HG03565 (cell line): Measurements from ENCODE around the gene CT45A5.
"Not testable (repeated sequence)": the region's sequence is repeated elsewhere in the genome, so short reads cannot be mapped to it uniquely, and the experiment has no call there.

Source experiments
- ATAC-seq: cut with Tn5 transposase; IDR thresholded peaks from one replicate; pipeline ENCODE4 v1.9.1; 2021; ENCODE audit warnings: mild to moderate bottlenecking, moderate library complexity; ENCODE audit not compliant: unreplicated experiment

CT45A5 gene

GRCh38 chrX:135785403-135785802 lies at the start of gene CT45A5:
Gene CT45A5, minus strand, starts transcription at chrX:135785503. Its CDS starts 3,774 bp downstream, at chrX:135781729.
- not testable (repeated sequence) for ATAC-seq

GRCh38 chrX:135819912-135820311 lies 34.6 kb upstream of the CT45A5 start, which contains the start of gene CT45A2:
Gene CT45A2, minus strand, starts transcription at chrX:135820012. Its CDS starts 3,747 bp downstream, at chrX:135816265.
- ATAC-seq = not testable (repeated sequence)

GRCh38 chrX:135802687-135803086 lies 17.4 kb upstream of the CT45A5 start, which contains the start of gene CT45A6:
Gene CT45A6, minus strand, starts transcription at chrX:135802787. Its CDS starts 3,794 bp downstream, at chrX:135798993.
- not testable (repeated sequence) for ATAC-seq

GRCh38 chrX:135768091-135768490 lies 17.2 kb downstream of the CT45A5 start, which contains the start of gene CT45A3:
Gene CT45A3, minus strand, starts transcription at chrX:135768191. Its CDS starts 3,747 bp downstream, at chrX:135764444.
- ATAC-seq = not testable (repeated sequence)

- ATAC-seq = not testable (repeated sequence)
These were observed 40.6 kb downstream of the CT45A5 start for GRCh38 chrX:135744739-135745138.

GRCh38 chrX:135741192-135741715 lies 44.0 kb downstream of the CT45A5 start:
- no peak for ATAC-seq

GRCh38 chrX:135740681-135741149 lies 44.6 kb downstream of the CT45A5 start:
- no peak for ATAC-seq

GRCh38 chrX:135737366-135738071 lies 47.8 kb downstream of the CT45A5 start:
- ATAC-seq = no peak

- ATAC-seq = not testable (repeated sequence)
These were observed 50.6 kb downstream of the CT45A5 start for GRCh38 chrX:135734666-135735065.
